Suprapubic skin (tissue), 4 donors: ENCODE results near the gene MBNL2. TPM values are rescaled to one million over a fixed set of nuclear protein-coding genes. Genes with fewer than 3 reads are reported as not detected.
"Not testable (repeated sequence)": the region's sequence is repeated elsewhere in the genome, so short reads cannot be mapped to it uniquely, and the experiment has no call there.

Source experiments
- DNase-seq, 2 donors: peaks; one replicate each; pipeline ENCODE4 v3.0.0-alpha.2; 2019; ENCODE audit warnings: low spot score in 2 of 2
- H3K27ac ChIP-seq: fragments of 200-600 bp; sonication (generic); one replicate; pipeline ENCODE4 v1.5.1; 2019
- H3K27me3 ChIP-seq: fragments of 200-600 bp; sonication (generic); one replicate; pipeline ENCODE4 v1.5.1; 2019
- H3K36me3 ChIP-seq: fragments of 200-600 bp; sonication (generic); one replicate; pipeline ENCODE4 v1.5.1; 2019
- H3K4me1 ChIP-seq: fragments of 200-600 bp; sonication (generic); one replicate; pipeline ENCODE4 v1.5.1; 2019
- H3K4me3 ChIP-seq: fragments of 200-600 bp; sonication (generic); one replicate; pipeline ENCODE4 v1.5.1; 2019; ENCODE audit warnings: mild to moderate bottlenecking
- H3K9me3 ChIP-seq: fragments of 200-600 bp; sonication (generic); one replicate; pipeline ENCODE4 v1.5.1; 2019
- EP300 ChIP-seq: sonication (generic); formaldehyde crosslinking; IDR thresholded peaks from one replicate; pipeline ENCODE4 v1.6.1; 2017; ENCODE audit warnings: antibody characterized with exemption
- POLR2A ChIP-seq, 2 donors: fragments of 450-650 bp; IDR thresholded peaks; one replicate each; pipeline ENCODE4 v1.6.1; 2017; ENCODE audit warnings: antibody characterized with exemption in 2 of 2, mild to moderate bottlenecking in 2 of 2, moderate library complexity in 2 of 2
- POLR2AphosphoS5 ChIP-seq, 3 donors: sonication (generic); formaldehyde crosslinking; IDR thresholded peaks; one replicate each; pipeline ENCODE4 v1.6.1; 2017; ENCODE audit warnings: antibody characterized with exemption in 3 of 3
- WGBS: methylation state at CpG from one replicate; pipeline ENCODE4 v1.1.5; 2018; 5-methylcytosine and 5-hydroxymethylcytosine counted together
- total RNA-seq, 4 donors: library from RNA; depleted of rRNA; stranded (reverse); fragments of >200 nt; gene quantifications; one replicate each; pipeline ENCODE4 v1.1.0, GENCODE V29; 2016
- TF ChIP-seq, protein P1 (sequence below), 2 donors: fragments of 200-600 bp in 1 of 2; fragments of 450-650 bp in 1 of 2; sonication (generic) in 1 of 2; IDR thresholded peaks; one replicate each; pipeline ENCODE4 v1.5.1; 2016 to 2019; ENCODE audit warnings: antibody characterized with exemption in 2 of 2, mild to moderate bottlenecking in 1 of 2, moderate library complexity in 1 of 2

Gene MBNL2
- total RNA-seq, 4 donors from 2014 or later = 64.2 to 92.4 (median 73.4) TPM

DNA sequence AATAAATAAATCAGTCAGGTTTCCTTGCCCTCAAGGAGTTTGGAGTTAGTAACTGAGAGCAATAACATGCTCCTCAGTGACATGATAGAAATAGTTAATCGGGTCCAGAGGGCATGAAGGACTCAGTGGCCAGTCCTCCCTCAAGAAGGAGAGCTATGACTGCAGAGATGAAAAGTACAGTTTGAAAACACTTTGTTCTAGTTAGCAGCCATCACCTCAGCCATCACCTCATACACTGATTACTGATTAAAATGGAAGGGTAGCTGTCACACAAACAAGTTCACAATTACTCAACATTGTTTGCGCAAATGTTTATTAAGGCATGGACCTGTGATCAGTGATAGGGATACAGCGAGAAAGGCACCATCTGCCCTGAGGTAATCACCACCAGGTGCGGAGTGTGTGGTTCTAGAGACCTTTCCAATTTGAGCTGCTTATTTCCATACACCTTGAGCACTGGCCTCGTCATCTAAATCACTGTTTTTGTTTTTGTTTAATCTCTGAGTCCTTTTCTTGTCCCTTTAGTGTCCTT lies 126.5 kb downstream of the MBNL2 start:
- 87% methylated on average over 5 of the region's 5 CpGs for WGBS
- no peak for DNase-seq
- peaks cover 8% of the 10 kb centered on the region for H3K4me1 ChIP-seq
- H3K27ac ChIP-seq = no peak overlapping the region
- H3K36me3 ChIP-seq = peaks cover 61% of the 10 kb centered on the region
- TF ChIP-seq POLR2AphosphoS5 (IDR thresholded peaks at IDR 0.05) (no peak), POLR2A (IDR thresholded peaks at IDR 0.05) (no peak), EP300 (no peak)
- TF ChIP-seq, protein P1, sequence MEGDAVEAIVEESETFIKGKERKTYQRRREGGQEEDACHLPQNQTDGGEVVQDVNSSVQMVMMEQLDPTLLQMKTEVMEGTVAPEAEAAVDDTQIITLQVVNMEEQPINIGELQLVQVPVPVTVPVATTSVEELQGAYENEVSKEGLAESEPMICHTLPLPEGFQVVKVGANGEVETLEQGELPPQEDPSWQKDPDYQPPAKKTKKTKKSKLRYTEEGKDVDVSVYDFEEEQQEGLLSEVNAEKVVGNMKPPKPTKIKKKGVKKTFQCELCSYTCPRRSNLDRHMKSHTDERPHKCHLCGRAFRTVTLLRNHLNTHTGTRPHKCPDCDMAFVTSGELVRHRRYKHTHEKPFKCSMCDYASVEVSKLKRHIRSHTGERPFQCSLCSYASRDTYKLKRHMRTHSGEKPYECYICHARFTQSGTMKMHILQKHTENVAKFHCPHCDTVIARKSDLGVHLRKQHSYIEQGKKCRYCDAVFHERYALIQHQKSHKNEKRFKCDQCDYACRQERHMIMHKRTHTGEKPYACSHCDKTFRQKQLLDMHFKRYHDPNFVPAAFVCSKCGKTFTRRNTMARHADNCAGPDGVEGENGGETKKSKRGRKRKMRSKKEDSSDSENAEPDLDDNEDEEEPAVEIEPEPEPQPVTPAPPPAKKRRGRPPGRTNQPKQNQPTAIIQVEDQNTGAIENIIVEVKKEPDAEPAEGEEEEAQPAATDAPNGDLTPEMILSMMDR (IDR thresholded peaks at IDR 0.05) = no peak
- H3K27me3 ChIP-seq = no peaks in the 10 kb centered on the region
- no peak overlapping the region for H3K4me3 ChIP-seq
- peaks cover 3% of the 10 kb centered on the region for H3K9me3 ChIP-seq

DNA sequence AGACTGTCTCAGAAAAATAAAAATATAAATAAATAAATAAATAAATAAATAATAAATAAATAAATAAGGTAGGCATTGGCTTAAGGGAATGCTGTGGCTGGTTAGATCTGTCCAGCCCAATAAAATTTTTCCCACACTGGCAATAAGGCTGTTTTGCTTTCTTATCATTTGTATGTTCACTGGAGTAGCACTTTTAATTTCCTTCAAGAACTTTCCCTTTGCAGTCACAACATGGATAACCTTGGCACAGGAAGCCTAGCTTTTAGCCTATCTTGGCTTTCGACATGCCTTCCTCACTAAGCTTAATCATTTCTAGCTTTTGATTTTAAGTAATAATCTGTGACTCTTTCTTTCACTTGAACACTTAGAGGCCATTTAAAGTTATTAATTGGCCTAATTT lies 129.9 kb downstream of the MBNL2 start:
- DNase-seq, H3K4me3 ChIP-seq, H3K4me1 ChIP-seq, H3K9me3 ChIP-seq, H3K27me3 ChIP-seq, H3K27ac ChIP-seq: not testable (repeated sequence)
- H3K36me3 ChIP-seq = peaks cover 62% of the 10 kb centered on the region
- 77% methylated on average over 1 of the region's 1 CpG for WGBS

DNA sequence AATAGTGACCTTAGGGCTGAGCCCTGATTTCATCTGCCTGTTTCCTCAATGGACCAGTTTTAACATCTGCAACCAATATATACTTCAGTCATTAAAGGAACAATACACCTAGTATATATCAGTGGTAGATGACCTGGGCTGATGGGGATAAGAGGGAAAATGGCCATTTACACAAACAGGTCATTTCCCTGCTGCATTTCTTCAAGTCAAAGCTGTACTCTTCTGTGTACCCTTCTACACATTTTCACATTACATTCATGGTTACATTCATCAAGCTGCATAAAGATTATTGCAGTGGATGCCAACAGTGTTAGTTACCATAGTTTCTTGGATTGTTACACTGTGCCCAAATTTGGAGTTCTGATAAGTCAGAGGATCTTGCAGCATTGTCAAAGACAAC lies 130.7 kb downstream of the MBNL2 start:
- TF ChIP-seq EP300 (no peak), POLR2A (IDR thresholded peaks at IDR 0.05) (no peak), POLR2AphosphoS5 (IDR thresholded peaks at IDR 0.05) (no peak)
- TF ChIP-seq, protein P1 (IDR thresholded peaks at IDR 0.05) = no peak
- Histone ChIP-seq H3K4me1 (no peaks in the 10 kb centered on the region), H3K27me3 (no peaks in the 10 kb centered on the region), H3K36me3 (peaks cover 62% of the 10 kb centered on the region), H3K27ac (no peak overlapping the region), H3K9me3 (peaks cover 3% of the 10 kb centered on the region), H3K4me3 (no peak overlapping the region)
- no peak for DNase-seq

DNA sequence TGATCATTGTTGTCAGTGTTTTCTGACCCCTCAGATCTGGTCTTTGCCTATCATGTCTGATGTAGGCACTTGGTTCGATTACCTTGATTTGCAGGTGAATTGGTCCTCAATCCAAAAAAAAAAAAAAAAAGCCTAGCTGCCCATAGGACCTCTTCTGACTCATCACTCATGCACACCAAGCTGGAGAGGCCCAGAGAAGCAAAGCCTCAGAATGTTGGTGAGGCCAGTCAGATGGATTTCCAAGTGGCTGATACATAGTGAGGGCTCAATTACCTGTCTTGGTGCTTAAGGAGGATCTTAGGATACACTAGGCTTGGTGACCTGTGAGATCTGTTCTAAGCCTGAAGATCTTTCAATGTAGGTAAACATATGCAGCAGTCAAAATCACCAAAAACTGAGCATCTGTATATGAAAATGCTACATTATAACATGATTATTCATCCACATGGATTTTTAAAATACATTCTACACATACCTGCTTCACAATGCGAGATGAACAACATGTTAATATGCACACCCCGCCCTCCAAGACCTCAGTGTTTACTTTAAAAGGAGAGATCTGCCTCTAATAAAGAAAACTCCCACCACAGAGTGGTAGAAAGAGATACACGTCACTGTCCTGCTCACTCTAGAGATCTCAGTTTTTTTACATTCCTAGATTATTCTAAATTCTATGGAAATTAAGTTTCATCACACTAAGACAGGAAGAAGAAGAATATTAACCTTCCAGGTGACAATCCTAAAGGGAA lies 132.0 kb downstream of the MBNL2 start:
- H3K36me3 ChIP-seq = peaks cover 60% of the 10 kb centered on the region
- no peak overlapping the region for H3K27ac ChIP-seq
- peaks cover 2% of the 10 kb centered on the region for H3K4me1 ChIP-seq
- no peak for DNase-seq
- 92% methylated on average over 4 of the region's 4 CpGs for WGBS
- TF ChIP-seq POLR2AphosphoS5 (IDR thresholded peaks at IDR 0.05) (no peak), EP300 (no peak), POLR2A (IDR thresholded peaks at IDR 0.05) (no peak)
- TF ChIP-seq, protein P1 (IDR thresholded peaks at IDR 0.05) = no peak
- H3K4me3 ChIP-seq = no peak overlapping the region
- peaks cover 3% of the 10 kb centered on the region for H3K9me3 ChIP-seq
- no peaks in the 10 kb centered on the region for H3K27me3 ChIP-seq

DNA sequence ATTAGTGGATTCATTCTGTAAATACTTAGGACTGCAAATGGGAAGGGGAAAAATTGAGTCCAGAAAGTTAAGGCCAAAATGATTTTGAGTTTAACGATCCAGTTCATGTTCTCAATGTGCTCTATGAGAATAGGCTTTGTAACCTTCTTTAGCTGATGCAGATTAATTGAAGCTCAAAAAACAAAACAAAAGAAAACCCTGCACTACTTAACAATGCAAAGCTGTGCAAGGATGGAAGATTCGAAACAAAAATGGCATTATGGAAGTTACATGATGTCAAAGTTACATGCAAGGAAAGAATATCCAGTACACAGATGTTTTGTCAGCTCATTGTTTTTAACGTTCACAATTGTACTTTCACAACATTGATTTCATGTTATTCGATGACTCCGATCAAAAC lies 132.7 kb downstream of the MBNL2 start:
- peaks cover 53% of the 10 kb centered on the region for H3K36me3 ChIP-seq
- peaks cover 4% of the 10 kb centered on the region for H3K4me1 ChIP-seq
- H3K27me3 ChIP-seq = no peaks in the 10 kb centered on the region
- 91% methylated on average over 5 of the region's 5 CpGs for WGBS
- H3K27ac ChIP-seq = no peak overlapping the region
- peaks cover 3% of the 10 kb centered on the region for H3K9me3 ChIP-seq
- DNase-seq = no peak
- TF ChIP-seq POLR2AphosphoS5 (IDR thresholded peaks at IDR 0.05) = no peak
- H3K4me3 ChIP-seq = no peak overlapping the region

DNA sequence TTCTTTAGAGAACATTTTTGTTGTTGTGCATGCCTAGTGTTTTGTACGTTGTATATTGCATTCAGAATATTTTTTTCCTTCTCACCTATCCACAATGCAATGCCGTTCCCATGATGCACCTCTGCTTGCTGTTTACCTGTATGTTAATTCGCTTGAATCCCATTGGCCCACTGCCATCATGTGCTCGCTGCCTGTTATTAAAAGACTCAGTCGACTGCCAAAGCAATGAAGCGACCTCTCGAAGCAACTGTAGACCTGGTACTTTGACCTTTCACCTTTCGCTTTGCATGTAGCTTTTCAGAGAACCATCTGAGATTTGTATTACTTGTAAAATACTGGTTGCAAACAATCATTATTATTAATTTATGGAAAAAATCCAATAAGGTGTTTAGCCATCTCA lies 134.5 kb downstream of the MBNL2 start:
- peaks cover 47% of the 10 kb centered on the region for H3K36me3 ChIP-seq
- 87% methylated on average over 8 of the region's 8 CpGs for whole genome bisulfite sequencing
- no peaks in the 10 kb centered on the region for H3K9me3 ChIP-seq
- no peaks in the 10 kb centered on the region for H3K27me3 ChIP-seq
- no peak for DNase-seq
- peaks cover 4% of the 10 kb centered on the region for H3K4me1 ChIP-seq
- TF ChIP-seq POLR2A (IDR thresholded peaks at IDR 0.05) = no peak
- TF ChIP-seq, protein P1 (IDR thresholded peaks at IDR 0.05) = no peak
- TF ChIP-seq EP300 = no peak
- no peak for TF ChIP-seq POLR2AphosphoS5 (IDR thresholded peaks at IDR 0.05)
- H3K4me3 ChIP-seq = no peak overlapping the region
- H3K27ac ChIP-seq = no peak overlapping the region
